ENCODE results near the gene GABPA. TPM values are rescaled to one million over a fixed set of nuclear protein-coding genes. Genes with fewer than 3 reads are reported as not detected.

The GABPA gene
- total RNA-seq, 1 experiment from 2014 or later: 24.8 TPM

DNA sequence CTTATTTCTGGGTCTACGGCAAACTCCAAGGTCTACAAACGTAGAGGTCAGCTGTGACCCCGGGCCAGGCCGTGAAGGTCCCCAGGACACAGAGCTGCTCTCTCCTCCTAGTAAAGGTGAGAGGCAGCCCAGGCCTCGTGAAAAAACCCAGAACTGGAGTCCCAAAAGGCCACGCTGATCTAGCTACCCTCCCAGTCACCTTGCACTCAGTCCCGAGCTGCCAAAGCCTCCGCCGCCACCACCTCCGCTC is 193 bp upstream of the GABPA start:
- POLR2A ChIA-PET: interaction anchor here (0.7 kb wide), 1 partner anchor 127 kb away, joined by 3 read pairs; no protein-coding TSS in a partner anchor

DNA sequence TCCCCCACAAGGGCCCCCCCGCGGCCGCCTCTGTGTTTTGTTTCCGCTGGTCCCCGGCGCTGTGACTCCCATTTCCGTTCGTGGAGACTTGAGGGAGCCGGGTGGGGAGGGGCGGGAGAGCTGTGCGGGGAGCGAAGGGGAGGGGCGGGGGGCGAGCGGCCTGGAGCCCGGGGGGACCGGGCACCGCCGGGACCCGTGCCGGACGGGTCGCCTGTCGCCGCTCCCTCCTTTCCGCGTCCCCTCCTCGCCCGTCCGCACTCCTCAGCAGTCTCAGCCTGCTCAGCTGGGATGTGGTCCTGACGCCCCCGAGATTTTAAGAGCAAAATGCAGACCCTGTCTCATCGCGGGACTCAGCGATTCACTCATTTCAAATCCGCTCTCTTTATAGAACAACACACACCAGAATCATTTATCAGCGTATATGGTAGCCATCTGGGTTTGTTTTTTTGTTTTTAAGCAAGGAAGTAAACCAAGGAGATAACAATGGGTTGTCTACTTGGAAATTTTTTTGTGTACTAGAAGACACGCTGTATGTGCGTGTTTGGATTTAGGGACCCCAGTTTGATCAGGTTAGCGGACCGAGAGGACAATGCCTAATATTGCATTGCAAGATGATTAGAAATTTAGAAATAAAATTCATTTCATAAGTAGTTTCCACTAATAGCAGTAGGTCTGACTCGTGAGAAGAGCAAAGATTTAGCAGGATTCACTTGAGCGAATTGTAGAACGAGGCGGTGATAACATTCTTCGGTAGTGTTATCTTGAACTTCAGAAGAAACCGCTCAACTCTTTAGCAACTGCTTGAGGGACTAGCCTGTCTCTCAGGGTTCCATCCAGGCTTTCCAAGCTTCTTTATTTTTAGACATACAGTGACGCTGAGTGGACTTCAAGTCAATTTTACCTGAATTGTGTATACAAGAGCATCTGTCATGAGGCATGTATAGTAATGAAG is 1.1 kb downstream of the GABPA start:
- Mint-ChIP-seq H3K9me3 (no peaks in the 10 kb centered on the region), H3K36me3 (no peaks in the 10 kb centered on the region), H3K27me3 (ENCODE audit: low read depth) (no peaks in the 10 kb centered on the region), H3K4me1 (peaks cover 19% of the 10 kb centered on the region), H3K27ac (peak overlapping the region; percentile 98), H3K4me3 (peak overlapping the region; percentile 97)
- ChIA-PET CTCF (interaction anchor here (1.5 kb wide), 1 partner anchor 126 kb away, joined by 3 read pairs; no protein-coding TSS in a partner anchor), POLR2A (no interaction called here)
- no peak for TF ChIP-seq EMX1 (CRISPR knock-in tag; IDR thresholded peaks at IDR 0.05)
- no peak for TF ChIP-seq ETV6 (CRISPR knock-in tag; IDR thresholded peaks at IDR 0.05)
- TF ChIP-seq, protein P1, sequence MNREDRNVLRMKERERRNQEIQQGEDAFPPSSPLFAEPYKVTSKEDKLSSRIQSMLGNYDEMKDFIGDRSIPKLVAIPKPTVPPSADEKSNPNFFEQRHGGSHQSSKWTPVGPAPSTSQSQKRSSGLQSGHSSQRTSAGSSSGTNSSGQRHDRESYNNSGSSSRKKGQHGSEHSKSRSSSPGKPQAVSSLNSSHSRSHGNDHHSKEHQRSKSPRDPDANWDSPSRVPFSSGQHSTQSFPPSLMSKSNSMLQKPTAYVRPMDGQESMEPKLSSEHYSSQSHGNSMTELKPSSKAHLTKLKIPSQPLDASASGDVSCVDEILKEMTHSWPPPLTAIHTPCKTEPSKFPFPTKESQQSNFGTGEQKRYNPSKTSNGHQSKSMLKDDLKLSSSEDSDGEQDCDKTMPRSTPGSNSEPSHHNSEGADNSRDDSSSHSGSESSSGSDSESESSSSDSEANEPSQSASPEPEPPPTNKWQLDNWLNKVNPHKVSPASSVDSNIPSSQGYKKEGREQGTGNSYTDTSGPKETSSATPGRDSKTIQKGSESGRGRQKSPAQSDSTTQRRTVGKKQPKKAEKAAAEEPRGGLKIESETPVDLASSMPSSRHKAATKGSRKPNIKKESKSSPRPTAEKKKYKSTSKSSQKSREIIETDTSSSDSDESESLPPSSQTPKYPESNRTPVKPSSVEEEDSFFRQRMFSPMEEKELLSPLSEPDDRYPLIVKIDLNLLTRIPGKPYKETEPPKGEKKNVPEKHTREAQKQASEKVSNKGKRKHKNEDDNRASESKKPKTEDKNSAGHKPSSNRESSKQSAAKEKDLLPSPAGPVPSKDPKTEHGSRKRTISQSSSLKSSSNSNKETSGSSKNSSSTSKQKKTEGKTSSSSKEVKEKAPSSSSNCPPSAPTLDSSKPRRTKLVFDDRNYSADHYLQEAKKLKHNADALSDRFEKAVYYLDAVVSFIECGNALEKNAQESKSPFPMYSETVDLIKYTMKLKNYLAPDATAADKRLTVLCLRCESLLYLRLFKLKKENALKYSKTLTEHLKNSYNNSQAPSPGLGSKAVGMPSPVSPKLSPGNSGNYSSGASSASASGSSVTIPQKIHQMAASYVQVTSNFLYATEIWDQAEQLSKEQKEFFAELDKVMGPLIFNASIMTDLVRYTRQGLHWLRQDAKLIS (CRISPR knock-in tag; IDR thresholded peaks at IDR 0.05; ENCODE audit: borderline replicate concordance): no peak
- TF ChIP-seq, protein P2, sequence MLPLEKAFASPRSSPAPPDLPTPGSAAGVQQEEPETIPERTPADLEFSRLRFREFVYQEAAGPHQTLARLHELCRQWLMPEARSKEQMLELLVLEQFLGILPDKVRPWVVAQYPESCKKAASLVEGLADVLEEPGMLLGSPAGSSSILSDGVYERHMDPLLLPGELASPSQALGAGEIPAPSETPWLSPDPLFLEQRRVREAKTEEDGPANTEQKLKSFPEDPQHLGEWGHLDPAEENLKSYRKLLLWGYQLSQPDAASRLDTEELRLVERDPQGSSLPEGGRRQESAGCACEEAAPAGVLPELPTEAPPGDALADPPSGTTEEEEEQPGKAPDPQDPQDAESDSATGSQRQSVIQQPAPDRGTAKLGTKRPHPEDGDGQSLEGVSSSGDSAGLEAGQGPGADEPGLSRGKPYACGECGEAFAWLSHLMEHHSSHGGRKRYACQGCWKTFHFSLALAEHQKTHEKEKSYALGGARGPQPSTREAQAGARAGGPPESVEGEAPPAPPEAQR (CRISPR knock-in tag; IDR thresholded peaks at IDR 0.05): no peak
- no peak for TF ChIP-seq FOXJ3 (CRISPR knock-in tag; IDR thresholded peaks at IDR 0.05; ENCODE audit: borderline replicate concordance)
- TF ChIP-seq, protein P3, sequence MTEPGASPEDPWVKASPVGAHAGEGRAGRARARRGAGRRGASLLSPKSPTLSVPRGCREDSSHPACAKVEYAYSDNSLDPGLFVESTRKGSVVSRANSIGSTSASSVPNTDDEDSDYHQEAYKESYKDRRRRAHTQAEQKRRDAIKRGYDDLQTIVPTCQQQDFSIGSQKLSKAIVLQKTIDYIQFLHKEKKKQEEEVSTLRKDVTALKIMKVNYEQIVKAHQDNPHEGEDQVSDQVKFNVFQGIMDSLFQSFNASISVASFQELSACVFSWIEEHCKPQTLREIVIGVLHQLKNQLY (CRISPR knock-in tag; IDR thresholded peaks at IDR 0.05): no peak
- ATAC-seq: peak; percentile 15
- DNase-seq (ENCODE audit: low spot score): no peak

More for the DNA sequence above, 193 bp upstream of the GABPA start:
- H3K4me3 Mint-ChIP-seq: peak overlapping the region; percentile 100
- peak overlapping the region; percentile 100 for H3K27ac Mint-ChIP-seq
- TF ChIP-seq SMAD3 (CRISPR knock-in tag; IDR thresholded peaks at IDR 0.05; ENCODE audit: borderline replicate concordance) (peak; percentile 75; the same call in 1 of the 2 replicates), ZNF232 (CRISPR knock-in tag; IDR thresholded peaks at IDR 0.05) (0 out of 2 replicates have a peak, but pooled peaks have one; percentile 46), ESRRA (CRISPR knock-in tag; IDR thresholded peaks at IDR 0.05; ENCODE audit: borderline replicate concordance) (0 out of 2 replicates have a peak, but pooled peaks have one; percentile 9), ZNF396 (CRISPR knock-in tag; IDR thresholded peaks at IDR 0.05; ENCODE audit: borderline replicate concordance) (no peak), FOXP1 (CRISPR knock-in tag; IDR thresholded peaks at IDR 0.05; ENCODE audit: borderline replicate concordance) (no peak)
- TF ChIP-seq, protein P4, sequence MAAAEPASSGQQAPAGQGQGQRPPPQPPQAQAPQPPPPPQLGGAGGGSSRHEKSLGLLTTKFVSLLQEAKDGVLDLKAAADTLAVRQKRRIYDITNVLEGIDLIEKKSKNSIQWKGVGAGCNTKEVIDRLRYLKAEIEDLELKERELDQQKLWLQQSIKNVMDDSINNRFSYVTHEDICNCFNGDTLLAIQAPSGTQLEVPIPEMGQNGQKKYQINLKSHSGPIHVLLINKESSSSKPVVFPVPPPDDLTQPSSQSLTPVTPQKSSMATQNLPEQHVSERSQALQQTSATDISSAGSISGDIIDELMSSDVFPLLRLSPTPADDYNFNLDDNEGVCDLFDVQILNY (CRISPR knock-in tag; IDR thresholded peaks at IDR 0.05): 0 out of 2 replicates have a peak, but pooled peaks have one; percentile 9
- TF ChIP-seq, protein P5, sequence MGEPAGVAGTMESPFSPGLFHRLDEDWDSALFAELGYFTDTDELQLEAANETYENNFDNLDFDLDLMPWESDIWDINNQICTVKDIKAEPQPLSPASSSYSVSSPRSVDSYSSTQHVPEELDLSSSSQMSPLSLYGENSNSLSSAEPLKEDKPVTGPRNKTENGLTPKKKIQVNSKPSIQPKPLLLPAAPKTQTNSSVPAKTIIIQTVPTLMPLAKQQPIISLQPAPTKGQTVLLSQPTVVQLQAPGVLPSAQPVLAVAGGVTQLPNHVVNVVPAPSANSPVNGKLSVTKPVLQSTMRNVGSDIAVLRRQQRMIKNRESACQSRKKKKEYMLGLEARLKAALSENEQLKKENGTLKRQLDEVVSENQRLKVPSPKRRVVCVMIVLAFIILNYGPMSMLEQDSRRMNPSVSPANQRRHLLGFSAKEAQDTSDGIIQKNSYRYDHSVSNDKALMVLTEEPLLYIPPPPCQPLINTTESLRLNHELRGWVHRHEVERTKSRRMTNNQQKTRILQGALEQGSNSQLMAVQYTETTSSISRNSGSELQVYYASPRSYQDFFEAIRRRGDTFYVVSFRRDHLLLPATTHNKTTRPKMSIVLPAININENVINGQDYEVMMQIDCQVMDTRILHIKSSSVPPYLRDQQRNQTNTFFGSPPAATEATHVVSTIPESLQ (CRISPR knock-in tag; IDR thresholded peaks at IDR 0.05): no peak
- peaks cover 6% of the 10 kb centered on the region for H3K36me3 Mint-ChIP-seq
- DNase-seq (ENCODE audit: low spot score): no peak
- CTCF ChIA-PET: interaction anchor here (0.6 to 1.5 kb wide), 3 partner anchors 67 to 128 kb away, joined by 3 read pairs; no protein-coding TSS in a partner anchor
- peaks cover 19% of the 10 kb centered on the region for H3K4me1 Mint-ChIP-seq
- no peaks in the 10 kb centered on the region for H3K27me3 Mint-ChIP-seq (ENCODE audit: low read depth)
- no peaks in the 10 kb centered on the region for H3K9me3 Mint-ChIP-seq
- ATAC-seq: no peak
